H1 (cell line): Measurements from ENCODE around the gene UROC1.

Source experiments
- CREB1 ChIP-seq: IDR thresholded peaks from 2 replicates; pipeline ENCODE4 v1.6.1; 2012; ENCODE audit warnings: inconsistent platforms
- EZH2 ChIP-seq: fragments of 200-600 bp; sonication (generic); IDR thresholded peaks from 2 replicates; pipeline ENCODE4 v1.7.1; 2012; ENCODE audit warnings: low read depth, mild to moderate bottlenecking, moderate library complexity, low read length, inconsistent platforms; ENCODE audit not compliant: severe bottlenecking
- POLR2A ChIP-seq, 2 experiments: IDR thresholded peaks; 1 replicate in 1 of 2; 2 replicates in 1 of 2; pipeline ENCODE4 v1.6.1; 2011; ENCODE audit warnings: low read depth in 2 of 2, low read length in 2 of 2, mild to moderate bottlenecking in 2 of 2; ENCODE audit errors: control extremely low read depth in 1 of 2
- ZNF274 ChIP-seq: IDR thresholded peaks from 2 replicates; pipeline ENCODE4 v1.7.0; 2012; ENCODE audit warnings: low read length, borderline replicate concordance; ENCODE audit errors: extremely low read depth
- TF ChIP-seq, protein P1 (sequence below): IDR thresholded peaks from 2 replicates; pipeline ENCODE4 v1.6.1; 2012; ENCODE audit warnings: inconsistent platforms

DNA sequence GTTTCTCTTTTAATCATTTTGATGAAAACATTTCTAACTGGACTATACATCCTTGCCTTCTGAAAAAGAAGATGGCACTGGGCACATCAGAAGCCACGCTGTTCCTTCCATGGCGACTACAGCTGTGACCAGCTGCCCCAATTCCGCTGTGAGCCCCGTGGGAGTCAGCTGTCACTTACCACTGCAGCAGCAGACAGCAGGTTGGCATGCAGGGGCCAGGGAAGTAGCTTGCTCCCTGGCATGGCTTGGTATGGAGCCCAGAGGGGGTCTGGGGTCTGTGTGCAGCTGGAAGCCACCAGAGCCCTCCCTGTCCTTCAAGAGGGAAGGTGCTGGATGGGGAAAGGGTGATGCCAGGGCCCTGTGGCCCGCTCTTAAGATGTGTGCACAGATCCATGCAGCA is 37.4 kb downstream of the UROC1 start:
- TF ChIP-seq CREB1 (no peak), EZH2 (no peak), POLR2A (IDR thresholded peaks at IDR 0.05; ENCODE audit: control extremely low read depth in 1 of 2, low read depth in 2 of 2, low read length in 2 of 2) (no peak), ZNF274 (no peak)
- TF ChIP-seq, protein P1, sequence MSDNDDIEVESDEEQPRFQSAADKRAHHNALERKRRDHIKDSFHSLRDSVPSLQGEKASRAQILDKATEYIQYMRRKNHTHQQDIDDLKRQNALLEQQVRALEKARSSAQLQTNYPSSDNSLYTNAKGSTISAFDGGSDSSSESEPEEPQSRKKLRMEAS = no peak
